Astrocyte (in vitro differentiated cells and primary cell): ENCODE results near the gene DPH2. TPM values are rescaled to one million over a fixed set of nuclear protein-coding genes. Genes with fewer than 3 reads are reported as not detected.

Experiments used
- DNase-seq: peaks from one replicate; pipeline ENCODE4 v3.0.0-alpha.2; 2010; ENCODE audit warnings: low read depth
- FAIRE-seq: peaks from 2 replicates; lab custom pipeline; 2011; peaks lifted over from hg19 to GRCh38; lab: Jason Lieb, UNC
- H2AFZ ChIP-seq: 2 replicates; pipeline ENCODE4 v1.6.0; 2012; ENCODE audit warnings: low read depth, low read length, inconsistent platforms
- H3K27ac ChIP-seq: 2 replicates; pipeline ENCODE4 v1.5.1; 2011; ENCODE audit warnings: low read depth, low read length, inconsistent platforms
- H3K27me3 ChIP-seq: 2 replicates; pipeline ENCODE4 v1.6.0; 2011; ENCODE audit warnings: low read length, inconsistent platforms; ENCODE audit not compliant: insufficient read depth
- H3K36me3 ChIP-seq: 2 replicates; pipeline ENCODE4 v1.5.1; 2011; ENCODE audit warnings: low read length, inconsistent platforms; ENCODE audit not compliant: insufficient read depth
- H3K4me1 ChIP-seq: 2 replicates; pipeline ENCODE4 v1.5.1; 2011; ENCODE audit warnings: low read length, inconsistent platforms; ENCODE audit not compliant: insufficient read depth
- H3K4me2 ChIP-seq: 2 replicates; pipeline ENCODE4 v1.6.0; 2012; ENCODE audit warnings: low read length, inconsistent platforms
- H3K4me3 ChIP-seq: 2 replicates; pipeline ENCODE4 v1.5.1; 2011; ENCODE audit warnings: low read depth, mild to moderate bottlenecking, low read length, inconsistent platforms; ENCODE audit not compliant: insufficient read depth
- H3K79me2 ChIP-seq: 2 replicates; pipeline ENCODE4 v1.6.0; 2012; ENCODE audit warnings: mild to moderate bottlenecking, low read length, inconsistent platforms; ENCODE audit not compliant: insufficient read depth
- H3K9ac ChIP-seq: 2 replicates; pipeline ENCODE4 v1.6.0; 2012; ENCODE audit warnings: mild to moderate bottlenecking, low read length, inconsistent platforms
- H3K9me3 ChIP-seq: 2 replicates; pipeline ENCODE4 v1.5.1; 2012; ENCODE audit warnings: low read depth, mild to moderate bottlenecking, low read length, inconsistent platforms; ENCODE audit not compliant: insufficient read depth
- H4K20me1 ChIP-seq: 2 replicates; pipeline ENCODE4 v1.6.0; 2012; ENCODE audit warnings: low read length, inconsistent platforms; ENCODE audit not compliant: insufficient read depth
- H3K27ac Mint-ChIP-seq: one replicate; pipeline ENCODE4 v1.8.0; 2021; ENCODE audit warnings: mild to moderate bottlenecking, mixed read lengths; ENCODE audit not compliant: unreplicated experiment
- H3K27me3 Mint-ChIP-seq: one replicate; pipeline ENCODE4 v1.8.0; 2021; ENCODE audit warnings: low read depth, mixed read lengths; ENCODE audit not compliant: unreplicated experiment
- H3K36me3 Mint-ChIP-seq: one replicate; pipeline ENCODE4 v1.8.0; 2021; ENCODE audit warnings: low read depth, mixed read lengths; ENCODE audit not compliant: unreplicated experiment
- H3K4me1 Mint-ChIP-seq: one replicate; pipeline ENCODE4 v1.8.0; 2021; ENCODE audit warnings: low read depth, mixed read lengths; ENCODE audit not compliant: unreplicated experiment
- H3K4me3 Mint-ChIP-seq: one replicate; pipeline ENCODE4 v1.8.0; 2021; ENCODE audit warnings: mild to moderate bottlenecking, moderate library complexity, mixed read lengths; ENCODE audit not compliant: unreplicated experiment
- H3K9me3 Mint-ChIP-seq: one replicate; pipeline ENCODE4 v1.8.0; 2021; ENCODE audit warnings: mild to moderate bottlenecking, mixed read lengths; ENCODE audit not compliant: unreplicated experiment
- CTCF ChIP-seq: IDR thresholded peaks from 2 replicates; pipeline ENCODE4 v1.5.1; 2011; ENCODE audit warnings: low read depth, mild to moderate bottlenecking, inconsistent platforms, low read length, moderate library complexity; ENCODE audit not compliant: insufficient read depth
- EZH2 ChIP-seq: IDR thresholded peaks from 2 replicates; pipeline ENCODE4 v1.6.1; 2012; ENCODE audit warnings: mild to moderate bottlenecking, low read length, inconsistent platforms; ENCODE audit not compliant: insufficient read depth
- total RNA-seq: library from RNA; stranded (reverse); gene quantifications from 2 replicates; pipeline ENCODE4 v1.2.1, GENCODE V29; 2021

The DPH2 gene
- total RNA-seq, 1 donor from 2014 or later, result 31.6 TPM

- peaks cover 2% of the 10 kb centered on the region for H3K9me3 Mint-ChIP-seq
- no peaks in the 10 kb centered on the region for H3K27me3 Mint-ChIP-seq
- H3K79me2 ChIP-seq, result no peaks in the 10 kb centered on the region
- no peaks in the 10 kb centered on the region for H3K9me3 ChIP-seq
- no peak for TF ChIP-seq EZH2
- no peak for TF ChIP-seq CTCF
- no peaks in the 10 kb centered on the region for H3K27me3 ChIP-seq
- H3K4me3 ChIP-seq, result peak within 1 kb of the TSS; percentile 64
- peaks cover 2% of the 10 kb centered on the region for H3K36me3 Mint-ChIP-seq
- no peaks in the 10 kb centered on the region for H3K36me3 ChIP-seq
- peak within 1 kb of the TSS; percentile 98 for H3K4me2 ChIP-seq
- peak within 1 kb of the TSS; percentile 74 for H3K9ac ChIP-seq
- H3K27ac ChIP-seq, result peak within 1 kb of the TSS; percentile 18
- FAIRE-seq (no peak), DNase-seq (peak; percentile 52)
- peak within 1 kb of the TSS; percentile 92 for H2AFZ ChIP-seq
- H4K20me1 ChIP-seq, result peaks cover 2% of the 10 kb centered on the region
- H3K4me1 Mint-ChIP-seq, result peaks cover 10% of the 10 kb centered on the region
- peak within 1 kb of the TSS; percentile 78 for H3K27ac Mint-ChIP-seq
- H3K4me3 Mint-ChIP-seq, result peak within 1 kb of the TSS; percentile 88
- peaks cover 6% of the 10 kb centered on the region for H3K4me1 ChIP-seq
These were observed 21.8 kb downstream of the DPH2 start, which contains the start of gene CCDC24 for GRCh38 chr1:43991476-43992231. Gene CCDC24, plus strand, starts transcription at chr1:43991599. Its CDS starts 280 bp downstream, at chr1:43991879.

- no peaks in the 10 kb centered on the region for H3K36me3 ChIP-seq
- peak overlapping the region; percentile 64 for H3K4me3 ChIP-seq
- H3K9me3 ChIP-seq, result no peaks in the 10 kb centered on the region
- H3K9ac ChIP-seq, result peak overlapping the region; percentile 74
- no peaks in the 10 kb centered on the region for H3K27me3 Mint-ChIP-seq
- peak overlapping the region; percentile 88 for H3K4me3 Mint-ChIP-seq
- H4K20me1 ChIP-seq, result no peaks in the 10 kb centered on the region
- peak overlapping the region; percentile 98 for H3K4me2 ChIP-seq
- peaks cover 2% of the 10 kb centered on the region for H3K36me3 Mint-ChIP-seq
- H3K4me1 Mint-ChIP-seq, result peaks cover 4% of the 10 kb centered on the region
- no peaks in the 10 kb centered on the region for H3K79me2 ChIP-seq
- H3K27ac ChIP-seq, result no peak overlapping the region
- TF ChIP-seq CTCF, result no peak
- TF ChIP-seq EZH2, result no peak
- peak overlapping the region; percentile 78 for H3K27ac Mint-ChIP-seq
- FAIRE-seq (no peak), DNase-seq (no peak)
- peaks cover 6% of the 10 kb centered on the region for H3K4me1 ChIP-seq
- no peaks in the 10 kb centered on the region for H3K27me3 ChIP-seq
- peaks cover 2% of the 10 kb centered on the region for H3K9me3 Mint-ChIP-seq
- peak overlapping the region; percentile 92 for H2AFZ ChIP-seq
These were observed 22.6 kb downstream of the DPH2 start for GRCh38 chr1:43992232-43992995.
